ENCODE results near the gene GLMN. TPM values are rescaled to one million over a fixed set of nuclear protein-coding genes. Genes with fewer than 3 reads are reported as not detected.

The GLMN gene, protein sequence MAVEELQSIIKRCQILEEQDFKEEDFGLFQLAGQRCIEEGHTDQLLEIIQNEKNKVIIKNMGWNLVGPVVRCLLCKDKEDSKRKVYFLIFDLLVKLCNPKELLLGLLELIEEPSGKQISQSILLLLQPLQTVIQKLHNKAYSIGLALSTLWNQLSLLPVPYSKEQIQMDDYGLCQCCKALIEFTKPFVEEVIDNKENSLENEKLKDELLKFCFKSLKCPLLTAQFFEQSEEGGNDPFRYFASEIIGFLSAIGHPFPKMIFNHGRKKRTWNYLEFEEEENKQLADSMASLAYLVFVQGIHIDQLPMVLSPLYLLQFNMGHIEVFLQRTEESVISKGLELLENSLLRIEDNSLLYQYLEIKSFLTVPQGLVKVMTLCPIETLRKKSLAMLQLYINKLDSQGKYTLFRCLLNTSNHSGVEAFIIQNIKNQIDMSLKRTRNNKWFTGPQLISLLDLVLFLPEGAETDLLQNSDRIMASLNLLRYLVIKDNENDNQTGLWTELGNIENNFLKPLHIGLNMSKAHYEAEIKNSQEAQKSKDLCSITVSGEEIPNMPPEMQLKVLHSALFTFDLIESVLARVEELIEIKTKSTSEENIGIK
- 10 to 100 TPM; 14.2 to 18.2 TPM for total RNA-seq

DNA sequence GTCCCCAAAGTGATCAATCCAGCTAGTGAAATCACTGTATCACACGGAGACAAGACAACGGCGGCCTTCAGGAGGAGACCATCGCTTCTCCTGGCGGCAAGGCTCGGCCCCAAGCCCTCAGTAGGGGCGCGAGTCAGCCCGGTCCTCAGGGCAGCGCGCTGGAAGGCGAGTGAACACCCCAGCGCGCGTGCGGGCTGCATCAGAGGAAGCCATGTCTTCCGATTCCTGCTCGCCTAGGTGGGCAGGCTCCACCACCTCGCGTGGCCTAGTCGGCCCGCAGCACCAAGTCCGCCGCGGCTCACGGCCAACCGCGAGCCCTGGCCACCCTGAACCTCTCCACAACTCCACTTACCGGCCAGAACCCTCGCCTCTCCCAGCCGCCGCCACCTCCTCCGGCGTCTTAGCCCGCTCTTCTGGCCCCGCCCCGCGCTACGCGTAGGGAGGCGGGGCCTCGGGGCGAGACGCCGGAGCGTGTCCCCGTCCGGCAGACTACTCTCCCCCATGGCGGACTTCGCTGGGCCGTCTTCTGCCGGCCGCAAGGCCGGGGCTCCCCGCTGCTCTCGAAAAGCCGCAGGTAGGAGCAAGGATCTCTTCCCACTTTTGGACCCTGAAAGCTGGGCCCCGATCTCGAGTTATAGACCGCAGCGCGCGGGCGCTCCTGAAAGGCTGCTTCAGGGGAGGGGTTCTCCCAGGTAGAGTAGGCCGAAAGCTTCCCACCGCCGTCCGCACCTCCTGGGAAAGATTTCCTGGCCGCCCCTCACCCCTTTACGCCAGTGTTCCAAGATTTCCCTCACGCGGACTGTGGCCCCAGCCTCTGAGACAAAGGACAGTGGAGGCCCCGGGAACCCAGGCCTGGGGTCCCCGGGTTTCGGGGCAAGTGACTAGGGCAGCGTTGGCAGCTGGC is at the start of gene GLMN, which contains the start of gene RPAP2:
GLMN (minus strand) TSS at position 415 of the 904 bp plus-strand sequence. CDS start 988 bp downstream, outside the sequence.
RPAP2 (plus strand) TSS at position 487 of the 904 bp plus-strand sequence; CDS start at position 502, 15 bp downstream.
- CTCF ChIA-PET = interaction anchor here (0.6 to 2.4 kb wide), 5 partner anchors 11 to 725 kb away, joined by 3 to 7 read pairs (median 5); no protein-coding TSS in a partner anchor
- H3K9me3 Mint-ChIP-seq = no peaks in the 10 kb centered on the region

DNA sequence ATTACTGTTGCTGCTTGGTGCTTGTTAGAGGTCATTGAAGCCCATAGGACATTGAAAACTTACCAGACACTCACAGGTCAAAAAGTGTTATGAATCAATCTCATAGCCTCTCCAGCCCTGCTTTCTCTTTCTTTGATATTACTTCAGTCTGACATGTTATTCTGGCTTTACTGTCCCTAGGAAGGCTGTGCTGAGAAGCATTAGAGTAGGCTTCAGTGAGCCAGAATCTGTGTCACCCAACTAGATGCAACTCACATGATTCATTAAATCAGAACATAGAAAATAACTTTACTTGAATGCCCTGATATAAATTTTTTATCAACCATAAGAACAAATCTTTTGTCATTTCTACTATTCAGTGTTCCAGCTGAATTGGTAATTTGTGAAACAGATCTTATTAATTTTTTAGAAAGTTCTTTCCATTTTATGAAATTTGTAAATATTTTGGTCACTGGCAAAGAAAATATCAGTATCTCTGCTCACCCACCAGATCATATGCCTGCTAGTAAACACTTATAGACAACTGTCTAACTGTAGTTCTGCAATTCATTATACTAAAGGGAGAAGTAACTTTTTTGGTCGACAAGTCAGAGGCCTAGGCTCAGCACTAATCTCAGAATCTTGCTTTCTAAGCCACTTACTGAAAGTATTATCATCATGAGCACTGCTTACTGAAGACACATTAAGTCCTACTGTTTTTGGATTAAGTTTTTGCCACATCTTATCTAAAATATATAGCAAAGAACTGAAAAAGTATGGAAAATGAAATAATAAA is 48.3 kb upstream of the GLMN start:
- Mint-ChIP-seq H3K27ac (no peak overlapping the region), H3K36me3 (ENCODE audit: low read depth) (peaks cover 40% of the 10 kb centered on the region), H3K4me3 (no peak overlapping the region), H3K9me3 (no peaks in the 10 kb centered on the region), H3K27me3 (no peaks in the 10 kb centered on the region), H3K4me1 (peaks cover 8% of the 10 kb centered on the region)
- no peak for DNase-seq
- ChIA-PET CTCF (no interaction called here), POLR2A (no interaction called here)

More for the DNA sequence above, at the start of gene GLMN, which contains the start of gene RPAP2:
- Mint-ChIP-seq H3K36me3 (ENCODE audit: low read depth) (peaks cover 30% of the 10 kb centered on the region), H3K4me3 (peak within 1 kb of the TSS; percentile 98), H3K27ac (peak within 1 kb of the TSS; percentile 94), H3K4me1 (peaks cover 51% of the 10 kb centered on the region), H3K27me3 (no peaks in the 10 kb centered on the region)
- peak; percentile 70 for DNase-seq
- POLR2A ChIA-PET = interaction anchor here (0.6 kb wide), 1 partner anchor 10 kb away, joined by 4 read pairs; no protein-coding TSS in a partner anchor

DNA sequence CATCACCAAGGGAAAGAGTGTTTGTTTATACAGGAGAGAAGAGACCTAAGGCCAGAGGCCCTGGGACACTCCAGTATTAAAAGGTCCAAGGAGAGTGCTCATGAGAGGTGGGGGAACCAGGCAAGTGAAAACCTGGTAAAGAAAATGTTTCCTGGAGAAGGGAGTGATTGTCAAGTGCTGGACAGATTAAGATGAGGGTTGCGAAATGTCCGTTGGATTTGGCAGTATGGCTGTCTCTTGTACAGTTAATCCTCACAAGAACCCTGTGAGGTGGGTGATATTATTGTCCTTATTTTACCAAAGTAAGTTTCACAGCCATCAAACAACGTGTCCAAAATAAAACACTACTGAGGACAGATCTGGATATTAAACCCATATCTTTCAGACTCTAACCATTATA is 44.3 kb upstream of the GLMN start:
- ChIA-PET POLR2A (no interaction called here), CTCF (no interaction called here)
- no peaks in the 10 kb centered on the region for H3K9me3 Mint-ChIP-seq
- no peak overlapping the region for H3K4me3 Mint-ChIP-seq
- peaks cover 33% of the 10 kb centered on the region for H3K36me3 Mint-ChIP-seq (ENCODE audit: low read depth)
- H3K4me1 Mint-ChIP-seq = peaks cover under 1% of the 10 kb centered on the region
- DNase-seq = no peak
- no peaks in the 10 kb centered on the region for H3K27me3 Mint-ChIP-seq
- no peak overlapping the region for H3K27ac Mint-ChIP-seq

DNA sequence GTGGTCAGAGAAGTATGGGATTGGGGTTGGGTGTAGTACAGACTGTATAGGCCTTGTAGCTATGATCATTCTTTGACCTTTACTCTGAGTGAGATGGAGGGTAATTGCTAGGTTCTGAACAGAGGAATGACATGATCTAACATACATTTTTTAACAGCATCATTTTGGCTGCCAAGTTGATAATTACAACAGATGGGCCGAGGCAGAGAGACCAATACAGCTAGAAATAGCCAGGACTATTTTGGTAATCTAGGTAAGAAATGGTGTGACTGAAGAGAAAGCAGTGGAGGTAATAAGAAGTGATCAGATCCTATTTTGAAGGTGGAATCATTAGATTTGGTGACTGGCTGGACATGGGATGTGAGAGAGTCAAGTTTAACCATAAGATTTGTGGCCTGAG is 43.6 kb upstream of the GLMN start:
- POLR2A ChIA-PET = interaction anchor here (0.6 kb wide), 1 partner anchor 577 kb away, joined by 4 read pairs; no protein-coding TSS in a partner anchor
- Mint-ChIP-seq H3K9me3 (no peaks in the 10 kb centered on the region), H3K36me3 (ENCODE audit: low read depth) (peaks cover 30% of the 10 kb centered on the region), H3K27ac (no peak overlapping the region), H3K4me1 (no peaks in the 10 kb centered on the region), H3K27me3 (no peaks in the 10 kb centered on the region), H3K4me3 (no peak overlapping the region)
- CTCF ChIA-PET = no interaction called here
- DNase-seq = no peak

DNA sequence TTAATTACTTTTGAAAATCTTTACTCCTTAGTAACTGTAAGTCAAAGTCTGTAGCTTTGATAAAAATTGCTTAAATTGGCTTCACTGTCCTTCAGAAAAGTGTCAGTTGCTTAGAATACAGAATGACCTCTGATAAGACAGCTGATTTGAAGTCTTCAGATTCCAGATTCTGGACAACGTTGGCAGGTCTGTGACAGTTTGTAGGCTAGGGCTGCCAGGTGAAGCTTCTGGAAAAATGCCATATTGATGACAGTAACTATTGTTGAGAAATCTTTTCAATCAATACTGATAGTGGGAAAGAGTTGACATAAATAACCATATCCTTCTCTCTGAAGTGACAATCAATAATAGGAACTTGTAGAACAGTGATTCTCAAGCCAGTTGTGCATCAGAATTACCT is 41.4 kb upstream of the GLMN start:
- CTCF ChIA-PET = no interaction called here
- H3K4me1 Mint-ChIP-seq = no peaks in the 10 kb centered on the region

DNA sequence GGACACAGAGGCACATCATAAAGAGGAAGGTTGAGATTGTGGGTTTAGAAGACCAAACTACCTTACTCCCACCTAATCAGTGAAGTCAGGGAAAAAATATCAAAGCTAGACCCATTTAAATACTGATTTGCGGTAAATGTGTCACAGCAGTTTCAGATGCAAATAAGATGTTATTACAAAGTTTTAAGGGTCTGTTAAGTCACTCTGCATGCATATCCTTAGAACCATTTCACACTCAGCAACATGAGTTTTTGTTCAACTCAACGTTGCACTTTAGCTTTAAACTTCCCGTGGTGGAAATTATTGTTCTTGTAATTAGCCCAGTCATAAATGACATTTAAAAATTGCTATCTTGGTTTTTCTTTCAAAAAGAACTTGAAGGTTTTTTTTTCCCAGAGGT is 34.9 kb upstream of the GLMN start:
- H3K4me3 Mint-ChIP-seq = no peak overlapping the region
- peaks cover 61% of the 10 kb centered on the region for H3K36me3 Mint-ChIP-seq (ENCODE audit: low read depth)
- H3K27ac Mint-ChIP-seq = no peak overlapping the region
- H3K4me1 Mint-ChIP-seq = peaks cover 16% of the 10 kb centered on the region
- DNase-seq = no peak
- H3K27me3 Mint-ChIP-seq = no peaks in the 10 kb centered on the region
- POLR2A ChIA-PET = no interaction called here
- peaks cover 9% of the 10 kb centered on the region for H3K9me3 Mint-ChIP-seq
- CTCF ChIA-PET = no interaction called here

More for the DNA sequence above, 41.4 kb upstream of the GLMN start:
- Mint-ChIP-seq H3K4me3 (no peak overlapping the region), H3K9me3 (no peaks in the 10 kb centered on the region), H3K27me3 (no peaks in the 10 kb centered on the region), H3K36me3 (ENCODE audit: low read depth) (peaks cover 31% of the 10 kb centered on the region), H3K27ac (no peak overlapping the region)
- POLR2A ChIA-PET = no interaction called here
- no peak for DNase-seq

DNA sequence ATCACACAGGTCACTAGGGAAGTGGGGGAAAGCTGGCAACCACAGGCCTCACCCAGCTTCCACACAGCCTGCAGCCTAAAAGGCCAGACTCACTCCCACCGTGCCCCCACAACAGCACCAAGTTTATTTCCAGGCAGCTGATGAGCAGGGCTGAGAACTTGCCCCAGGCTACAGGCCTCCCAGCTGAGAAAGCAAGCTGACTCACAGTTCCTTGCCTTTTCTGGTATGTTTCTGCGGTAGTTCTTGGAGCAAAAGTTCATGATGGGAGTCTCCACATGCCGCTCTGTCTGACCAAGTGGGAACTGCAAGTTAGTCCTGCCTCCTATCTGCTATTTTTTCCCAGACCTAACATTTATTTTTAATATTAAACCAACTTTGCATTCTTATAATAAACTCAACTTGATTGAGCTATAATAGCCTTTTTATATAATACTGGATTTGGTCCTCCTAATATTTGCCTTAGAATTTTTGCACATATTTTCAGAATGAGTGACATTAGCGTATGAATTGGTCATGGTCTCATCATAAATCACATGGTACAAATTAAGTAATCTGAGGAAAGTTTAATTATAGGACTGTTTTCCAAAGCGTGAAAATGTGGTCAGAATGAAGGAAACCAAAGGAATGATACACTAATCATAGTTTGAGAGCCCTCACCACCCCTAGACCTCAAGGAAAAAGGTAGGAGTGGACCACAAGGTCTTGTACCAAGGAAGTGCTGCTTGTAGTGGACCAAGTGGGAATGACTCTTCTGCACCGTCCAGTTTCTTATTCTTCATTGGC is 30.8 kb upstream of the GLMN start:
- POLR2A ChIA-PET = no interaction called here
- no peak overlapping the region for H3K27ac Mint-ChIP-seq
- H3K4me1 Mint-ChIP-seq = peaks cover 20% of the 10 kb centered on the region
- CTCF ChIA-PET = interaction anchor here (0.6 to 4.0 kb wide), 4 partner anchors 20 to 54 kb away, joined by 3 to 11 read pairs (median 4); no protein-coding TSS in a partner anchor
- H3K9me3 Mint-ChIP-seq = peaks cover 39% of the 10 kb centered on the region
- H3K36me3 Mint-ChIP-seq (ENCODE audit: low read depth) = peaks cover 84% of the 10 kb centered on the region
- DNase-seq = no peak
- no peak overlapping the region for H3K4me3 Mint-ChIP-seq
- H3K27me3 Mint-ChIP-seq = no peaks in the 10 kb centered on the region

DNA sequence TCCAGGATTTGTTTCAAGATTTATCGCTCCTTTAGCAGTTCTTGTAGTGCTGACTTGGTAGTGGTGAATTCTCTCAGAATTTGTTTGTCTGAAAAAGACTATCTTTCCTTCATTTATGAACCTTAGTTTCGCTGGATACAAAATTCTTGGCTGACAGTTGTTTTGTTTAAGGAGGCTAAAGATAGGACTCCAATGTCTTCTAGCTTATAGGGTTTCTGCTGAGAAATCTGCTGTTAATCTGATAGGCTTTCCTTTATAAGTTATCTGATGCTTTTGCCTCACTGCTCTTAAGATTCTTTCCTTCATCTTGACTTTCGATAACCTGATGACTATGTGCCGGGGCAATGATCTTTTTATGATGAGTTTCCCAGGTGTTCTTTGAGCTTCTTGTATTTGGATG is 29.0 kb upstream of the GLMN start:
- H3K9me3 Mint-ChIP-seq = peaks cover 41% of the 10 kb centered on the region

DNA sequence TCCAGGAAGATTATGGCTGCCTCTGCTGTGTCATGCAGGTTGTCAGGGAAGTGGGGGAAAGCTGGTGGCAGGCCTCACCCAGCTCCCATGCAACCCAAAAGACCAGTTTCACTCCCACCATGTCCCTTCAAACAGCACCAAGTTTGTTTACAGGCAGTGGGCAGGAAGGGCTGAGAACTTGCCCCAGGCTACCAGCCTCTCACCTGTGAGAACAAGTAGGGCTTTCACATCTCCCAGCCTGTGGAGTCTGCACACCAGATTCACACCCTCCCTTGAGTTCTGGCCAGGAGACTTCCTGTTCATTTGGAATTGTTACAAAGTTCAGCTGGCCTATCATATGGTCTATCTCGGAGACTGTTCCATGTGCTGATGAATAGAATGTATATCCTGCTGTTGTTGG is 27.9 kb upstream of the GLMN start:
- ChIA-PET CTCF (interaction anchor here (4.0 kb wide), 1 partner anchor 17 kb away, joined by 11 read pairs; no protein-coding TSS in a partner anchor), POLR2A (no interaction called here)
- Mint-ChIP-seq H3K36me3 (ENCODE audit: low read depth) (peaks cover 80% of the 10 kb centered on the region), H3K4me3 (no peak overlapping the region), H3K27me3 (no peaks in the 10 kb centered on the region), H3K27ac (no peak overlapping the region), H3K9me3 (peaks cover 41% of the 10 kb centered on the region), H3K4me1 (peaks cover 28% of the 10 kb centered on the region)
- DNase-seq = no peak

More for the DNA sequence above, 29.0 kb upstream of the GLMN start:
- POLR2A ChIA-PET = interaction anchor here (0.6 kb wide), 1 partner anchor 183 kb away, joined by 3 read pairs; no protein-coding TSS in a partner anchor
- Mint-ChIP-seq H3K27ac (no peak overlapping the region), H3K4me1 (peaks cover 31% of the 10 kb centered on the region), H3K36me3 (ENCODE audit: low read depth) (peaks cover 84% of the 10 kb centered on the region), H3K27me3 (no peaks in the 10 kb centered on the region), H3K4me3 (no peak overlapping the region)
- CTCF ChIA-PET = interaction anchor here (0.9 to 4.0 kb wide), 5 partner anchors 14 to 85 kb away, joined by 3 to 11 read pairs (median 3); no protein-coding TSS in a partner anchor
- no peak for DNase-seq

DNA sequence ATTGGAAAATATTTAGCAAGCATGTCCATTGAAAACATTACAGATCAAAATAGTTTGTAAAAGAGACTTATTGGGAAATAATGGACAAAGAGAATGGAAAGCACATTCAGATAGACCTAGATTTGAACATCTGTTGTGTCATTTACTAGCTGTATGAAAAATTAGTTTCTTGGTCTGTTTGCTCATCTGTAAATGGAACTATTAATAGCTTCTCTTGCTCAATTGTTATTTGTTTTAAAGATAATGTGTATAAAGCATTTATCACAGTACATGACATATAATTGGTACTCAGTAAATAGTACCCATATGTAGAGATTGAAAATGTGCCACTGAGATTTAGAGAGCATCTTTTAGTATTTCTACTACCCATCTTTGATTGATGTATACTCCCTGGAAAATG is 26.0 kb upstream of the GLMN start:
- Mint-ChIP-seq H3K4me3 (peak overlapping the region; percentile 25), H3K36me3 (ENCODE audit: low read depth) (peaks cover 77% of the 10 kb centered on the region), H3K27me3 (no peaks in the 10 kb centered on the region), H3K27ac (no peak overlapping the region), H3K9me3 (peaks cover 38% of the 10 kb centered on the region), H3K4me1 (peaks cover 18% of the 10 kb centered on the region)
- ChIA-PET CTCF (no interaction called here), POLR2A (no interaction called here)
- no peak for DNase-seq
